ENCODE data around the gene SLC35D3.
"Not testable (repeated sequence)": the region's sequence is repeated elsewhere in the genome, so short reads cannot be mapped to it uniquely, and the experiment has no call there.

Gene SLC35D3, protein sequence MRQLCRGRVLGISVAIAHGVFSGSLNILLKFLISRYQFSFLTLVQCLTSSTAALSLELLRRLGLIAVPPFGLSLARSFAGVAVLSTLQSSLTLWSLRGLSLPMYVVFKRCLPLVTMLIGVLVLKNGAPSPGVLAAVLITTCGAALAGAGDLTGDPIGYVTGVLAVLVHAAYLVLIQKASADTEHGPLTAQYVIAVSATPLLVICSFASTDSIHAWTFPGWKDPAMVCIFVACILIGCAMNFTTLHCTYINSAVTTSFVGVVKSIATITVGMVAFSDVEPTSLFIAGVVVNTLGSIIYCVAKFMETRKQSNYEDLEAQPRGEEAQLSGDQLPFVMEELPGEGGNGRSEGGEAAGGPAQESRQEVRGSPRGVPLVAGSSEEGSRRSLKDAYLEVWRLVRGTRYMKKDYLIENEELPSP

DNA sequence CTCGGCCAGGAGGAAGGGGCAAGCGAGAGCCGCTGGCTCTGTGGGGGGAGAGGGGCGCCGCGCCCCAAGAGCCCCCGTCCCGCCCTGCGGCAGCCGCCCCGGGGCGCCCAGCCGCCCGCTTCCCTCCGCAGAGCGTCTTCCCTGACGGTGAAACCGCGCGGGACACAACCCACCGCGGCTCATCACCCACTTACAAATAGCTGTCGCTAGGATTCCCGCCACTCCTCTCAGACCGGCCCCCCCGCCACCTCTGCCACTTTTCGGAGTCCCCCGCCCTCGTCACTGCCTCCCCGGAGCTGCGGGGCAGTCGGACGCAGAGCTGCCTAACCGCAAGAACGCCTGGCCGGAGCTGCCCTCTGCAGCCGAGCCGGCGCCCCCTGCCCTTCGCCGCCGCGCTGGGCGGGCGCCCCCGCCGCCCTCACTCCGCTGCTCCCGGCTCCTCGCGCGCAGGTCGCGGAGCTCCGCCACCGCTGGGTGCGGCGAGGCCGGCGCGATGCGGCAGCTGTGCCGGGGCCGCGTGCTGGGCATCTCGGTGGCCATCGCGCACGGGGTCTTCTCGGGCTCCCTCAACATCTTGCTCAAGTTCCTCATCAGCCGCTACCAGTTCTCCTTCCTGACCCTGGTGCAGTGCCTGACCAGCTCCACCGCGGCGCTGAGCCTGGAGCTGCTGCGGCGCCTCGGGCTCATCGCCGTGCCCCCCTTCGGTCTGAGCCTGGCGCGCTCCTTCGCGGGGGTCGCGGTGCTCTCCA, at the start of gene SLC35D3:
Gene SLC35D3 (plus strand): TSS at position 366 of the 749 bp plus-strand sequence. CDS start 128 bp downstream, at position 494.
- DNase-seq (ENCODE audit: low read depth) = no peak

DNA sequence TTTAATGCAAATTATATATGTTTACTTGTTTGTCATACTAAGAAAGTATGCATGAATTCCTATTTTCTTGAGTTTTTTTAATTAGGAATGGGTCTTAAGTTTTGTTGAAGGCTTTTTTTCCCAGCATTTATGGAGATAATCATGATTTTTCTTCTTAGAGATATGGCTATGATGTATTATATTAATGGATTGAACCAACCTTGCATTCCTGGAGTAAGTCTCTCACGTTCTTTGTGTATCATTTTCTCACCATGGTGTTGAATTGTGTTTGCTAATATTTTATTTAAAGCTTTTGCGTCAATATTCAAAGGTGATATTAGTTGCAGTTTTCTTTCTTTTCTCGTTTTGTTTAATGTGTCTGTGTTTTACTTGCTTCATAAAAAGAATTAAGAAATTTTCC, 48.4 kb upstream of the SLC35D3 start:
- DNase-seq (ENCODE audit: low read depth) = no peak

DNA sequence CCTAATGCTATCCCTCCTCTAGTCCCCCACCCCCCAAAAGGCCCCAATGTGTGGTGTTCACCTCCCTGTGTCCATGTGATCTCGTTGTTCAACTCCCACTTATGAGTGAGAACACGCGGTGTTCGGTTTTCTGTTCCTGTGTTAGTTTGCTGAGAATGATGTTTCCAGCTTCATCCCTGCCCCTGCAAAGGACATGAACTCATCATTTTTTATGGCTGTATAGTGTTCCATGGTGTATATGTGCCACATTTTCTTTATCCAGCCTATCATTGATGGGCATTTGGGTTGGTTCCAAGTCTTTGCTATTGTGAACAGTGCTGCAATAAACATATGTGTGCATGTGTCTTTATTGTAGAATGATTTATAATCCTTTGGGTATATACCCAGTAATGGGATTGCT, 45.6 kb upstream of the SLC35D3 start:
- not testable (repeated sequence) for DNase-seq (ENCODE audit: low read depth)

DNA sequence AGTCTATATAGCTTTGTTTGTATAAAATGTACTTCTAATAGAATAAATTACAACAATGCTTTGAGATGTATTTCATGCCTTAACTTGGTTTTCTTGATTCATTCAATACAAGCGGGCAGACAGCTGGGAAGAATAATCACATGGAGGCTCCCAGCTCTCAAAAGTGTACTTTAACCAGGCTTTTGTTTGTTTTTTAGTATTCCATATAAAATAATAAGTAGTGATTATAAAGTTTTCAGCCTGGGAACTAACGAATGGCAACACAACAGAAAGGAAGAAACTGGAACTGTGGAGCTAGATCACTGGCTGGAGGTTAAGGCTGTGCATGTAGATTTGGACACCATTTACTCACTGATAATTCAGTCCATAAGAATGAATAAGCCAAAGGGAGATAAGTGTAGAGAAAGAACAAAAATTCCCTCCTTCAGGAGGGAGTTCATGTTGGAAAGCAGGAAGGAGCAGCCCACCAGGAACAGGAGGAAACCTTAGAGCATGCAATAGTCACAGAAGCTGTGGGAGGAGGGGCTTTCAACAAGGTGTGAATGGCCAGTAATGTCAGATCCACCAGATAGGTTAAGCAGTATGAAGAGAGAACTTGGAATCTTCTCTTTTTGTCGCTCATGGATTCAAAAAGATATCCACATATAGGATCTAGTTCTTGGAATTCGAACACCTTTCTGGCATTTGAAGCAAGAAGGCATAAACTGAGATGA, 41.2 kb upstream of the SLC35D3 start:
- DNase-seq (ENCODE audit: low read depth) = no peak

DNA sequence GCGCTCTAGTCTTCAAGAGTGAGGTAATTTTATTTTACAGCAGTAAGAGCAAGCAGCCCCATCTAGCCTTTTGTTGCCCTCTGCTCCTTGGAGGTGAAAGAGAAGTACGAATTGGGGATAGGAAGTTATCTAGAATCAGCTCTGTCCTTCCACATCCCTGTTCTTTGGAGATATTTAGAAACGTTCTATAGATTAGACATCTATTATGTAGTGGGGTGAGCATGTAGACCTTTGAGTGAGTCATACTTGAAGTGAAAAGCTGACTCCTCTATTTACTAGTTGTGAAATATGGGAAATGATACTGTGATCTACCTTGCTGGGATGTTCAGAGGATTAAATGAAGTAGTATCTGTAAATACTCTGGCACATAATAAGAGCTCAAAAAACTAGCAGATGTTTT, 36.0 kb upstream of the SLC35D3 start:
- DNase-seq (ENCODE audit: low read depth) = no peak

DNA sequence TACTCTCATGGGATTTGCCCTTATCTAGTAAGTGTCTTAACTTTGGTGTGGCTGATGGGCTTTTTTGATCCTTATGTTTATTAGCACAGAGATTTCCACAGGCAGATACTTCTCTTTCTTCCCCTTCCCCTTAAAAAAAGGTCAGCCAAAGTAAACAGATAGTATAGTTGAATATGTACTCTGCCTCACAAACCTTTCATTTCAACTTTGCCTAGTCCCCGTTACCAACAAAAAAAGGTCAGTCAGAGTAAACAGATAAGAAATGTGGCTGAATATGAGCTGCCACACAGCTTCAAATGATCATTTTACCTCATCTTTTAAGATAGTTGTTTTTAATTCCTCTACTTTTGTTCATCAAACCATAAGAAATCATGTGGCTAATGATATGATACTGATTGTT, 34.1 kb upstream of the SLC35D3 start:
- no peak for DNase-seq (ENCODE audit: low read depth)

DNA sequence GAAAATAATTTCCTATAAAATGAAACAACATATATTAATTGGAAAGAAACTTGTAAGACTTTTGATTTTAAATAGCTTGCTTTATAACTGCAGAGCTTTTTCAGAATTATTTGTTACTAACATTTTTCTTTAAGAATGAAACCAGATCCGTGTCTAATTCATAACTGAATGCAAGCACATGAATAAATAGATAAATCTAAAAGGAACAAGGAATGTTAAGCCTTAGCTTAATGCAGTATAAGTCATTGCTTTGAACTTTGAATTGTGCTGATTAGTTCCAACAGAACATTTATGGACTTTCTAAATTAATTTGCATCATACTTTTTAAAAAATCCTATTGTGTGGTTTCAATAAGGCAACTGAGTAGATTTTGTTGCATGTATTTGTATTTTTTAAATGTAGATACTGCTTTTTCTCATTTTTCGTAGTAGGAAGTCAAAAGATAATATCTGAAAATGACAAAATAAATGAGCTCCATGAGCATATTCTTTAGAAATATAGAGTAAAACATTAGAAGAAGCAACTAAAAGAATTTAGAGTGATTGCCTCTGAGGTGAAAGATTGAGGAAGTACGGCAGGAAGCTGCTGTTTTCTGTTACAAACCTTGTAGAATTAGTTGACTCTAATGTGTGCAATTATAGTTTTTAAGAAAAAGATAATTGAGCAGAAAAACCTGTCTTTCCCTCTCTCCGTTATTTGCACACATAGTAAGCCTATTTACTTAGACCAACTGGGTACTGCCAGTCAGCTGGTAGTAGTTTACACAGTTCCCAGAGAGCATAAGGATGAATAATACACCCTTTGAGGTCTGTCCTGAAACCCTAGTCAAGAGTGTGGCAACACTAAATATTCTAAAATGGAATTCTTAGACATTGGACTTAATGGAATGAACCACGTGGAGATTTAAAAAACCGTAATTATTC, 32.6 kb upstream of the SLC35D3 start:
- DNase-seq (ENCODE audit: low read depth) = no peak

DNA sequence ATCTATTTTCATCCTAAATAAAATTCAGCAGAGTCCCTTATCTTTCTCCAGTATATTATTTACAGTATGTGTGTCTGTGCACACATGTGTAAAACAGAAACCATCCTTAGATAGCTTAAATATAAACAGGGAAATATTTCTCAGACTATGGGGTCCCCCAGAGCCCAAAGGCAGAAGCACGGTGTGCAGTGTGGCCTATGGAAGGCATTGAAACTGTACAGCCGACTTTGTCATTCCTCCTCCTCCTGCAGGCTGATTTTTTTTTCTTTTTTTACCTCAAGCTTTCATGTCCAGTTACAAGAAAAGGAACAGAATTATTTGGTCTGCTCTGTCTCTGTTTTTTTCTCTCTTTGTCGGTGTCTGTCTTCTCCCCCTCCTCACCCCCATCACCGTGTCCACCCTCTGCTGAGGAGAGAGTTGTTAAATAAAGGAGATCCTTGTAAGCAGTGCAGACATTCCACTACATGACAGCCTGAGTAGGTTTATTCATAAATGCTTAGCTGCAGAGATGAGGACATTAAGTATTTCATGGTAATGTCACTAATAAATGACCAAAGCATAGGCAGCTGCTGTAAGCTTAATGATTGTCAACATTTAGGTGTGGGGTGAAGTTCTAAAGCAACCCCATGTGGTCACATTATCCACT, 31.8 kb upstream of the SLC35D3 start:
- no peak for DNase-seq (ENCODE audit: low read depth)

DNA sequence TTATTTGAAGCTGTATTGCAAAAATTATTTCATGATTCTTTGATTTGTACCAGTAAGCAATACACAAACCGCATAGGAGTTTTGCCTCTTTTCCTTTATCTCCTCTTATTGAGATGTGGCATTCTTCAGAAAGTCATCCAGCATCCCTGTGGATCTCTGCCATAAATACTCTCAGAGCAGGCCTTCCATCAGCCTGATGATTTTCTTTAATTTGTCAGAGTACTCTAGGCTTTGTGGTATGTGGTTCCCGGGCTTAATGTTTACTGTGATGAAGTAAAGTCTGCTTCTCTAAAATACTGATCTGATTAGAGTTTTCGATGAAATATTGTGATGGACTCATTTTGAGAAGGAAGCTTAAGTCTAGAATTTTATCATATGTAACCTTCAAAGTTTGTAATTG, 31.1 kb upstream of the SLC35D3 start:
- no peak for DNase-seq (ENCODE audit: low read depth)

DNA sequence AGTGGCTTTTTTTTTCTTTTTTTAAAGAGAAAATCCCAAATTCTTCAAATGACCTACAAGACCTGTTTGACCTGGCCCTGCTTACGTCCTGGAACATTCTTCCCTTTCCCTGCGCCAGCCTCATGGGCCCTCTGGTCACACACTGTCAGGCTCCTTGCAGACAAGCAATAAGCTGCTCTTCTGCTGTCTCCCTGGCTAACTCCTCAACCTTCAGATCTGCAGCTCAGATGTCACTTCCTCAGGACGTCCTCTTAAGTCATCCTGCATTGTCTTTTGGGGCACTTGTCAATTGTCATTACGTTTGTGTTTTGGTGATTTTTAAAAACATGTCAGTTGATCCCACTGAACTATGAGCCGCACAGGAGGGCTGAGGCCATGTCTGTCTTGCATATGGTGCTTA, 28.9 kb upstream of the SLC35D3 start:
- DNase-seq (ENCODE audit: low read depth) = no peak

DNA sequence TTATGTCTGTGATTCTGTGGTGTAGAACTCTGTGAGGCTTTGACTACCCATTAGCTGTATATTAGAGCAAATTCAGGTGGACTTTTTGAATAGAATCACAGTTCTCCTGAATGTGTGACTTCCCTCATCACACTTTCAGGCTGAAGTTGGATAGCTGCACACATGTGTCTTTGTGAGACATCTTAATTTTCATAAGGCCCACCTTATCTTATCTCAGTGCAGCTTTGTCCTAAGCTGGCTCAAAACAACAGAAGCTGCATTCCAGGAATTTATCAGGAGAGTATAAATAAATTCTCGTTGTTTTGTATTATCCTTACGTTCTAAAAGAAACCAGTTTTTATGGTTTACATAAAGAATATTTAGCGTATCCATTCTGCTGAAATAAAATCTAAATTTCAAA, 26.2 kb upstream of the SLC35D3 start:
- DNase-seq (ENCODE audit: low read depth) = no peak

DNA sequence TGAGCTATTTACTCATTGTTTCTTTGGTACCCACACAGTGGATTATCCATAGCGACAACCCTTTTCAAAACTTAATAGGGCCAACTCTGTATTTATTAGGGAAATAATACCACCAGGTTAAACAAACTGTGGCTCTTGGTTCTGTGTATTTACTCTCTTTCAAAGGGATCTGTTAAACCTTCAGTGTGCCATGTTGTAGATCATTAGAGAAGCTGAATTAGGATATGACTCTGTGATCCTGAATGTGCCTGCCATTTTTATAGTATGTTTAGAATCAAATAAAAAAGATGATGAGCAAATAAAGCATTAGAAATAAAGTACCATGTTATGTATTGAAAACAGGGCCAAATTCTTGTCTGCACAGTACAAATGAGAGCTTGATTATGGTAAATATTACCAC, 25.0 kb upstream of the SLC35D3 start:
- no peak for DNase-seq (ENCODE audit: low read depth)

DNA sequence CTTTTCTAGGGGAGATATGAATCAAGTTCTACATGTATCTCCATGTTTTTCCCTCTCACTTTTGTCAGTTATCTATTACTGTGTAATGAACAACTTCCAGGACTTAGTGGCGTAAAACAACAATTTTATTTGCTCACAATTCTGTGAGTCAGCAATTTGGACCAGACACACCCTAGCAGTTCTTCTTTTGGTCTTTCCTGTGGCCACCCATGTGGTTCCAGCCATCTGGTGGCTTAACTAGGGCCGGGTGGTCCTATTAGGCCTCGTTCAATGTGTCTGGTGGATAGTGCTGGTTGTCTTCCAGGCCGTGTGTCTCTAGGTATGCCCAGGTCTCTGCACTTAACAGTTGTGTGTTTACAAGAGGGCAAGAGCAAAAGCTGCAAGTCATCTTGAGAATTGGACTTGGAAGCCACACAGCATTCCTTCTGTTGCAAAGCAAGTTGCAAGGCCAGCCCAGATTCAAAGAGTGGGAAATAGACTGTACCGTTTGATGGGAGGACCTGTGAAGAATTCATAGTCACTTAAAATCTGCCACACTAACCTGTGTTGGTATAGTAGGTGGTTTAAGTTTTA, 20.8 kb upstream of the SLC35D3 start:
- no peak for DNase-seq (ENCODE audit: low read depth)

DNA sequence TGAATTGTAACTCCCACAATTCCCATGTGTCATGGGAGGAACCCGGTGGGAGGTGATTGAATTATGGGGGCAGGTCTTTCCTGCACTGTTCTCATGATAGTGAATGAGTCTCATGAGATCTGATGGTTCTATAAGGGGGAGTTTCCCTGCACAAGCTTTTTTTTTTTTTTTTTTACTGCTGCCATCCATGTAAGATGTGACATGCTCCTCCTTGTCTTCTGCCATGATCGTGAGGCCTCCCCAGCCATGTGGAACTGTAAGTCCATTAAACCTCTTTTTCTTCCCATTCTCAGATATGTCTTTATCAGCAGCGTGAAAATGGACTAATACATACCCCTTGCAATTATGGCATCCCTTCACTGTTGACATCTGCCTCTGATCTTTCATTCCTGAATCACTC, 17.6 kb upstream of the SLC35D3 start:
- not testable (repeated sequence) for DNase-seq (ENCODE audit: low read depth)

DNA sequence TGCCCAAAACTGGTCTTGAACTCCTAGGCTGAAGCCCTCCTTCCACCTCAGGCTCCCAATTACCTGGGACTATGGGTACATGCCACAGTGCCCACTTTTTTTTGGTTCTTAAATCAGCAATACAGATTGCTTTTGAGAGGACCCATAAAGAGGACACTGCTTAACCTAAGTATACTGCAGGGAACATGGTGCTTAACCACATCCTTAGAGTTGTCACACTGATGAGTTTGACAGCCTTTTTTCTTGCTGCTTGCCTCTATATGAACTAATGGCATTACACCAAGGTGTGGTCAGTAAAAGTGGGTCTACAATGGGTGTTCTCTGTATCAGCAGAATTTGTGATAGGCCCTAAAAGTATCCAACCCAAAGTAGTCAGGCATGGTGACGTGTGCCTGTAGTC, 7.2 kb upstream of the SLC35D3 start:
- no peak for DNase-seq (ENCODE audit: low read depth)

DNA sequence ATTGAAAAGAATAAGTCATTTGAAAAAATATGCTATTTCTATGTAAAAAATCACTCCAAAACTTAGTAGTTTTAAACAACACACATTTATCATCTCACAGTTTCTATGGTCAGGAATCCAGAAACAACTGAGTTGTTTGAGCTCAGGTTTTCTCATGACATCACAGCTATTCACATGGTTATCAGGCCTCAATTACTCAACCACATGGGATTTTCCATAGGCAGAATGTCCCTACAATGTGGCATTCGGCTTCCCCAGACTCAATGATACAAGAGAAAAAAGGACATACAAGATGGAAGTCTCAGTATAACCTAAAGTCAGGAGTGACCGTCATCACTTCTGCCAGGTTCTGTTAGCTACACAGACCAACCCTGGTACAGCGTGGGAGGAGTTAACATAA, 3.4 kb upstream of the SLC35D3 start:
- no peak for DNase-seq (ENCODE audit: low read depth)

DNA sequence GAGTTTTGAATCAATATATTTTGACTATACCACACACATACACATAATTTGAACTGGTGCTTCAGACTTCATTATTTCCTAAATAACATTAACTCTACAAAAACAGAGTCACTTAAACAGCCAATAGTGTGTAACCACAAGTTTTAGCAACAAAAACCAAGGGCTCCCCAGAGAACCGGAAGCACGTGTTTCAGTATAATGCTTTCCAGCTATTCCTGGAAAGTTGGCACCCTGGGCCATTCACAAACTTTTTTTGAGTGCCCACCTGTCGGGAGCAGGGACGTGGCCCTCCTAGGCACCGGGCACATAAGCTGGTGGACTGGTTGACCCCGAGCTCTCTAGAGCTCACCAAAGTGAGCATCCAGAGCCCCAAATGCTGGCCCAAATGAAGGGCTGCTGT, 1.9 kb upstream of the SLC35D3 start:
- no peak for DNase-seq (ENCODE audit: low read depth)

DNA sequence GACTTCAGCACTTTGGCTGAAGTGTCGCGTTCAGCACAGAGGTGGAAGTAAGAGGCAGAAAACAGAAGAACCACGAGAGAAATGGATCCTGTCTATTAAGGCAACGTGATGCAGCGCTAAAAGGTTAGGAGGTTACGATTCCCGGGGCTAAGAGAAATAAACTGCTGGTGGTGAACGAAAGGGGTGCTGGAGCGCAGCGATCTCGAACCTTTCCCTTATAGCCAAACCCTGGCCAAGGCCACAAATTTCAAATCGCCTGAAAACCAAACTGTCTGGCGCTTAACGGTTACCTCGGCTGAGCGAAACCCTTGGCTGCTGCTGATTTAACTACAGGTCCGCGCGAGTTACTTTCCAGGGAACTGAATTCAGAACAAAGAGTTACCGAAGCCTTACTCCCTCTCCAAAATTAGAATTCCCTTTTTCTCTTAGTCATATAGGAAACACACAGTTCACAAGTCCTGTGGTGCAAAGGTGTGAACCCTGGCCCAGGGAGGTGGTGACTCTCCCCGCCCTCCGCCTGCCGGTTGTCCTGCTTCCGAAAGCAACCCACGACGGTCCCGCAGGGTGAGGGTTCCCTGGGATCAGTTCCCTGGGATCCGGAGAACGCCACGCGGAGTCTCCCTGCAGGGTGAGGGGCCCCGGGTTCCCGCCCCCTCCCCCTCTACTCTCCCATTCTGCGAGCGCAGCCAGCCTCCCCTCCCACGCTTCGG, 1.3 kb upstream of the SLC35D3 start:
- no peak for DNase-seq (ENCODE audit: low read depth)

DNA sequence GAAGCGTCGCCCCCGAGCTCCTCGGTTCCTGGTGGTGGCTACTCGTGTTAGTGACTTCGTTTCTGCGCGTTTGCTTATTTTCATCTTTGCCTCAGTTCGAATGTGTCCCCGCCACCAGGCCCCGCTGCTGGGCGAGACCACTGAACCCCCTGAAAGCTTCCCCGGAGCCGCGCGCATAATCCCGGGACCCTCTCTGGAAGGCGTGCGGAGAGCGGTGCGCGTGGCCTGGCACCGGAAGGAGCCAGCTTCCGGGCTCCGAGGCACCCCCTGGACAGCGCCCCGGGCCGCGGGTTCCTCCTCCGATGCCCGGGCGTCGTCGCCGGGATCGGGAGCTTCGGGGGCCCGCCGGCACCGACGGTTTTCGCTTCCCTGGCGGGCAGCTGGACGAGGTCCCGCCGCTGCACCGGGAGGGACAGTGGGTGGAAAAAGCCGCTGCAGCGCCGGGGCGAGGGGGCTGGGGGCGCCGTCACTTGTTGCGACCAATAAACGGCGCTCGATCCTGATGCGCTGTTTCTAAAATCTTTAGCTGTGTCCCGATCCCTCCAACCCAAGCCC, 643 bp upstream of the SLC35D3 start:
- DNase-seq (ENCODE audit: low read depth) = no peak

DNA sequence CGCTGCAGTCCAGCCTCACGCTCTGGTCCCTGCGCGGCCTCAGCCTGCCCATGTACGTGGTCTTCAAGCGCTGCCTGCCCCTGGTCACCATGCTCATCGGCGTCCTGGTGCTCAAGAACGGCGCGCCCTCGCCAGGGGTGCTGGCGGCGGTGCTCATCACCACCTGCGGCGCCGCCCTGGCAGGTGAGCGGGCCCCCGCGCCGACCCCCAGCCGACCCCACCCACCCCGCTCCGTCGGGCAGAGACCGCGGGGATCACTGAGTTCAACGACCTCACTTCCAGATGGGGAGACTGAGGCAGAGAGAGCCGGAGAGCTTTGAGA, 545 bp downstream of the SLC35D3 start:
- no peak for DNase-seq (ENCODE audit: low read depth)

Data from stromal cell of bone marrow (primary cell).